ENCODE results near the gene BCL2.

DNA sequence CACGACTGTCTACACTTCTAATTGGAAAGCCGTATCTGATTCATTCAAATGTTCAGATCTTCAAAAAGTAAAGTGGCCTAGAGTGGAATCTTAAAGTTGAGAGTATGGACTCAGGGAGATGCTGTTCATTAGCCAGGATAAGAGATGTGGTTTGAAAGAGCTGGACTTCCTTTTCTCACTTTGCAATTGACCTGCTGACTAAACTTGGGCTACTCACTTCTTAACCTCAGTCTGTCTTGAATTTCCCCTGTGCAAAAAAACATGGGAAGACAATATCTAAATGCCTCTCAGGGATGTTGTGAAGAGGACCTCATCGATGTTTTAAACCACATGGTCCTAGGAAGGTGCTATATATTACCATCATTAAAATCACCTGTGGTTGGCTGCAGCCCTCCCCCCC, 64.1 kb downstream of the BCL2 start:
- TF ChIP-seq GATA3 (IDR thresholded peaks at IDR 0.05; ENCODE audit: low read depth, low read length) (no peak), GATA2 (IDR thresholded peaks at IDR 0.05; ENCODE audit: low read depth, low read length) (no peak)
